ENCODE data around the gene GABARAPL1.

GRCh38 chr12:10220398-10221077 lies 7.9 kb downstream of the GABARAPL1 start:
- no peak for TF ChIP-seq CTCF (IDR thresholded peaks at IDR 0.05; ENCODE audit: insufficient read depth, low read depth, low read length)
- TF ChIP-seq EZH2 (IDR thresholded peaks at IDR 0.05; ENCODE audit: insufficient read depth, low read length), result no peak
